ENCODE results near the gene MTMR1. TPM values are rescaled to one million over a fixed set of nuclear protein-coding genes. Genes with fewer than 3 reads are reported as not detected.

MTMR1 gene
- total RNA-seq, 1 experiment from 2014 or later, result 33.2 TPM

- peak overlapping the region; percentile 71 for H3K4me3 ChIP-seq (ENCODE audit: low read length)
- H2AFZ ChIP-seq (ENCODE audit: low read length), result no peak overlapping the region
- H3K9me3 ChIP-seq (ENCODE audit: low read length), result no peaks in the 10 kb centered on the region
- H3K27ac ChIP-seq (ENCODE audit: low read length), result peak overlapping the region; percentile 77
- peak overlapping the region; percentile 49 for H3K4me2 ChIP-seq (ENCODE audit: low read depth, low read length, poor library complexity, severe bottlenecking)
- H3K36me3 ChIP-seq (ENCODE audit: insufficient read depth, low read length), result no peaks in the 10 kb centered on the region
- no peaks in the 10 kb centered on the region for H3K9me2 ChIP-seq (replicated peaks; ENCODE audit: insufficient read depth, low read length)
- DNase-seq, result peak; percentile 53
- H4K20me1 ChIP-seq (ENCODE audit: insufficient read depth, low read depth, low read length), result peaks cover 6% of the 10 kb centered on the region; the same call in 1 of the 2 replicates
- H3K4me1 ChIP-seq (ENCODE audit: low read length), result peaks cover 42% of the 10 kb centered on the region
- no peaks in the 10 kb centered on the region for H3K27me3 ChIP-seq (ENCODE audit: low read length)
- H3K79me2 ChIP-seq (ENCODE audit: low read length), result peaks cover 35% of the 10 kb centered on the region
- H3K9ac ChIP-seq (ENCODE audit: low read length), result peak overlapping the region; percentile 79
These were observed 900 bp upstream of the MTMR1 start for GRCh38 chrX:150692296-150692695.

DNA sequence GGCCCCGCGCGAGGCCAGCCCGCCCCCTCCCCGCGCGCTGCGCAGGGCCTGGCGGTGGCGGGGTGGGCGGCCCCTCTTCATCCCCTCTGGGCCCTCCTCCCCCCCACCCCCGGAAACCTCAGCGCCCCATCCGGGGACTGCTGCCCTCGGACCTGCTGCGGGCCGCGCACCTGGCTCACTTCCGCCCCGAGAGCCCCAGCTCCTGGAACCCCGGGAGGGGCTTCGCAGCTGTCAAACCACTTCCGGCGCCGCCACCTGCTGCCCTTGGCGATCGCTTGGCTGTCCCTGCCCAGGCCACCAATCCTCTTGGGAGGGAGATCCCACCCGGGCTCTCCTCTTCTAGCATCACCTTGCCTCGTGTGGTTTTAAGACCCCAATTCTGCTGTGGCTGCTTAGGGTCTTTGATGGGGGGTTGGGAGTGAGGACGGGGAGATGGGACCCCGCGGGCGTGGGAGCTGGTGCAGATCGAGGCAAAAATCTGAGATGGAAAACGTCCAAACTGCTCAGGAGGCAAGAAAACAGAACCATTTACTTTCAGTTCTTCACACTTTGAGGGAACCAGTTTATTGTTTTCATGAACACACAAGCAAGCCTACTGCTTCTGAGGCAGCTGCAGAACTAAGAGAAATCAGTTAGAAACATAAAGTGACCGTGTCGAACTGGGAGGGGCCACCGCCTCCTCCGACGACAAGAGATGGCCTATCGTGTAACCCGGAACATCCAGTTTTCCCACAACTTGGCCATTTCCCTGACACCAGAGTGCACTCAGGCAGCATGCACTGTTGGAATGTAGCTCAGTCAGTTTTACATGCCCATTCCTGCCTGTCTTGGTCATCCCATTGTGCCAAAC is 754 bp downstream of the MTMR1 start:
- Histone ChIP-seq H2AFZ (ENCODE audit: low read length) (no peak overlapping the region), H3K36me3 (ENCODE audit: insufficient read depth, low read length) (no peaks in the 10 kb centered on the region), H3K27ac (ENCODE audit: low read length) (peak overlapping the region; percentile 94), H3K9me3 (ENCODE audit: low read length) (no peaks in the 10 kb centered on the region), H3K27me3 (ENCODE audit: low read length) (no peaks in the 10 kb centered on the region), H3K9ac (ENCODE audit: low read length) (peak overlapping the region; percentile 79), H3K4me1 (ENCODE audit: low read length) (peaks cover 44% of the 10 kb centered on the region), H4K20me1 (ENCODE audit: insufficient read depth, low read depth, low read length) (peaks cover 6% of the 10 kb centered on the region; the same call in 1 of the 2 replicates), H3K79me2 (ENCODE audit: low read length) (peaks cover 47% of the 10 kb centered on the region), H3K4me3 (ENCODE audit: low read length) (peak overlapping the region; percentile 69), H3K4me2 (ENCODE audit: low read depth, low read length, poor library complexity, severe bottlenecking) (peak overlapping the region; percentile 76), H3K9me2 (replicated peaks; ENCODE audit: insufficient read depth, low read length) (no peaks in the 10 kb centered on the region)
- peak; percentile 92 for DNase-seq

GRCh38 chrX:150694738-150695410 is 1.7 kb downstream of the MTMR1 start:
- peak; percentile 69 for DNase-seq
- Histone ChIP-seq H2AFZ (ENCODE audit: low read length) (no peak overlapping the region), H3K9ac (ENCODE audit: low read length) (peak overlapping the region; percentile 76), H3K27ac (ENCODE audit: low read length) (peak overlapping the region; percentile 94), H3K79me2 (ENCODE audit: low read length) (peaks cover 50% of the 10 kb centered on the region), H3K4me1 (ENCODE audit: low read length) (peaks cover 51% of the 10 kb centered on the region), H3K9me3 (ENCODE audit: low read length) (no peaks in the 10 kb centered on the region), H3K36me3 (ENCODE audit: insufficient read depth, low read length) (no peaks in the 10 kb centered on the region), H3K4me3 (ENCODE audit: low read length) (peak overlapping the region; percentile 69), H3K4me2 (ENCODE audit: low read depth, low read length, poor library complexity, severe bottlenecking) (peak overlapping the region; percentile 76), H4K20me1 (ENCODE audit: insufficient read depth, low read depth, low read length) (peaks cover 6% of the 10 kb centered on the region; the same call in 1 of the 2 replicates), H3K9me2 (replicated peaks; ENCODE audit: insufficient read depth, low read length) (no peaks in the 10 kb centered on the region), H3K27me3 (ENCODE audit: low read length) (no peaks in the 10 kb centered on the region)

GRCh38 chrX:150696331-150696730 is 3.1 kb downstream of the MTMR1 start:
- Histone ChIP-seq H4K20me1 (ENCODE audit: insufficient read depth, low read depth, low read length) (peaks cover 6% of the 10 kb centered on the region; the same call in 1 of the 2 replicates), H3K4me2 (ENCODE audit: low read depth, low read length, poor library complexity, severe bottlenecking) (peak overlapping the region; percentile 76), H3K79me2 (ENCODE audit: low read length) (peaks cover 65% of the 10 kb centered on the region), H3K4me1 (ENCODE audit: low read length) (peaks cover 55% of the 10 kb centered on the region), H3K9me3 (ENCODE audit: low read length) (no peaks in the 10 kb centered on the region), H2AFZ (ENCODE audit: low read length) (no peak overlapping the region), H3K27me3 (ENCODE audit: low read length) (no peaks in the 10 kb centered on the region), H3K27ac (ENCODE audit: low read length) (peak overlapping the region; percentile 94), H3K9me2 (replicated peaks; ENCODE audit: insufficient read depth, low read length) (no peaks in the 10 kb centered on the region), H3K36me3 (ENCODE audit: insufficient read depth, low read length) (peaks cover 7% of the 10 kb centered on the region; the same call in 1 of the 2 replicates), H3K4me3 (ENCODE audit: low read length) (no peak overlapping the region; the same call in 1 of the 2 replicates), H3K9ac (ENCODE audit: low read length) (peak overlapping the region; percentile 76)
- no peak for DNase-seq

- Histone ChIP-seq H3K27ac (ENCODE audit: low read length) (peak overlapping the region; percentile 94), H3K4me3 (ENCODE audit: low read length) (no peak overlapping the region), H2AFZ (ENCODE audit: low read length) (no peak overlapping the region), H3K9me3 (ENCODE audit: low read length) (no peaks in the 10 kb centered on the region), H3K4me2 (ENCODE audit: low read depth, low read length, poor library complexity, severe bottlenecking) (peak overlapping the region; percentile 76), H3K9ac (ENCODE audit: low read length) (no peak overlapping the region), H3K4me1 (ENCODE audit: low read length) (peaks cover 52% of the 10 kb centered on the region), H3K36me3 (ENCODE audit: insufficient read depth, low read length) (peaks cover 9% of the 10 kb centered on the region; the same call in 1 of the 2 replicates), H3K9me2 (replicated peaks; ENCODE audit: insufficient read depth, low read length) (no peaks in the 10 kb centered on the region), H3K27me3 (ENCODE audit: low read length) (no peaks in the 10 kb centered on the region), H4K20me1 (ENCODE audit: insufficient read depth, low read depth, low read length) (peaks cover 6% of the 10 kb centered on the region; the same call in 1 of the 2 replicates), H3K79me2 (ENCODE audit: low read length) (peaks cover 70% of the 10 kb centered on the region)
- DNase-seq, result no peak
These were observed 3.7 kb downstream of the MTMR1 start for GRCh38 chrX:150696866-150697265.

GRCh38 chrX:150697641-150698040 is 4.4 kb downstream of the MTMR1 start:
- Histone ChIP-seq H4K20me1 (ENCODE audit: insufficient read depth, low read depth, low read length) (peaks cover 6% of the 10 kb centered on the region; the same call in 1 of the 2 replicates), H3K27ac (ENCODE audit: low read length) (peak overlapping the region; percentile 94), H3K36me3 (ENCODE audit: insufficient read depth, low read length) (peaks cover 9% of the 10 kb centered on the region; the same call in 1 of the 2 replicates), H3K27me3 (ENCODE audit: low read length) (no peaks in the 10 kb centered on the region), H3K9me2 (replicated peaks; ENCODE audit: insufficient read depth, low read length) (no peaks in the 10 kb centered on the region), H3K9me3 (ENCODE audit: low read length) (no peaks in the 10 kb centered on the region), H3K4me2 (ENCODE audit: low read depth, low read length, poor library complexity, severe bottlenecking) (no peak overlapping the region), H3K4me1 (ENCODE audit: low read length) (peaks cover 49% of the 10 kb centered on the region), H3K79me2 (ENCODE audit: low read length) (peaks cover 72% of the 10 kb centered on the region), H3K4me3 (ENCODE audit: low read length) (no peak overlapping the region), H2AFZ (ENCODE audit: low read length) (no peak overlapping the region), H3K9ac (ENCODE audit: low read length) (no peak overlapping the region)
- DNase-seq, result no peak

DNA sequence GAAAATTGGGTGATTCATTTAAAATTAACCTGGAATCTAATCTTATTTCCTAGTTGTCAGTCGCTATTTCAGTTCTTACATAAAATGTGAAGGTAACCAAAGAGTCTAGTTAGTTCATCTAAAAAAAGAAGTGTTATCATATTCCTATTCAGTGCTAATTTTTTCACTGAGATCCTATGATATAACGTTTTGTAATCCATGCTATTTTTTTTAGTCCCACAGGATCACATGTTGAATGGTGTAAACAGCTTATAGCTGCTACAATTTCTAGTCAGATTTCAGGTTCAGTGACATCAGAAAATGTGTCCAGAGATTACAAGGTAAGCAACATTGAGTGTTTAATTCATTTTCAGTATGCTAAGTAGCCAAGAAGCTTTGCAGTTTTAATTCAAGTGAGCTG is 5.8 kb downstream of the MTMR1 start:
- no peak for DNase-seq

GRCh38 chrX:150700107-150700506 is 6.9 kb downstream of the MTMR1 start:
- Histone ChIP-seq H3K4me3 (ENCODE audit: low read length) (no peak overlapping the region), H3K27me3 (ENCODE audit: low read length) (no peaks in the 10 kb centered on the region), H3K9me3 (ENCODE audit: low read length) (no peaks in the 10 kb centered on the region), H3K9ac (ENCODE audit: low read length) (no peak overlapping the region), H3K4me1 (ENCODE audit: low read length) (peaks cover 47% of the 10 kb centered on the region), H3K9me2 (replicated peaks; ENCODE audit: insufficient read depth, low read length) (no peaks in the 10 kb centered on the region), H3K79me2 (ENCODE audit: low read length) (peaks cover 69% of the 10 kb centered on the region), H3K36me3 (ENCODE audit: insufficient read depth, low read length) (peaks cover 11% of the 10 kb centered on the region; the same call in 1 of the 2 replicates), H3K4me2 (ENCODE audit: low read depth, low read length, poor library complexity, severe bottlenecking) (no peak overlapping the region), H2AFZ (ENCODE audit: low read length) (no peak overlapping the region), H3K27ac (ENCODE audit: low read length) (peak overlapping the region; percentile 17; the same call in 1 of the 2 replicates), H4K20me1 (ENCODE audit: insufficient read depth, low read depth, low read length) (peaks cover 6% of the 10 kb centered on the region; the same call in 1 of the 2 replicates)
- no peak for DNase-seq

More for the DNA sequence above, 5.8 kb downstream of the MTMR1 start:
- Histone ChIP-seq H3K4me3 (ENCODE audit: low read length) (no peak overlapping the region), H3K27ac (ENCODE audit: low read length) (no peak overlapping the region; the same call in 1 of the 2 replicates), H3K4me2 (ENCODE audit: low read depth, low read length, poor library complexity, severe bottlenecking) (no peak overlapping the region), H3K9ac (ENCODE audit: low read length) (no peak overlapping the region), H3K9me2 (replicated peaks; ENCODE audit: insufficient read depth, low read length) (no peaks in the 10 kb centered on the region), H3K36me3 (ENCODE audit: insufficient read depth, low read length) (peaks cover 9% of the 10 kb centered on the region; the same call in 1 of the 2 replicates), H3K79me2 (ENCODE audit: low read length) (peaks cover 78% of the 10 kb centered on the region), H2AFZ (ENCODE audit: low read length) (no peak overlapping the region), H4K20me1 (ENCODE audit: insufficient read depth, low read depth, low read length) (peaks cover 6% of the 10 kb centered on the region; the same call in 1 of the 2 replicates), H3K27me3 (ENCODE audit: low read length) (no peaks in the 10 kb centered on the region), H3K9me3 (ENCODE audit: low read length) (no peaks in the 10 kb centered on the region), H3K4me1 (ENCODE audit: low read length) (peaks cover 56% of the 10 kb centered on the region)
